HG03442 (cell line): ENCODE results near the gene ENTPD7.
"Not testable (repeated sequence)": the region's sequence is repeated elsewhere in the genome, so short reads cannot be mapped to it uniquely, and the experiment has no call there.

ENCODE experiments used
- ATAC-seq: cut with Tn5 transposase; IDR thresholded peaks from one replicate; pipeline ENCODE4 v1.9.1; 2021; ENCODE audit warnings: mild to moderate bottlenecking, moderate library complexity; ENCODE audit not compliant: unreplicated experiment

The ENTPD7 gene

DNA sequence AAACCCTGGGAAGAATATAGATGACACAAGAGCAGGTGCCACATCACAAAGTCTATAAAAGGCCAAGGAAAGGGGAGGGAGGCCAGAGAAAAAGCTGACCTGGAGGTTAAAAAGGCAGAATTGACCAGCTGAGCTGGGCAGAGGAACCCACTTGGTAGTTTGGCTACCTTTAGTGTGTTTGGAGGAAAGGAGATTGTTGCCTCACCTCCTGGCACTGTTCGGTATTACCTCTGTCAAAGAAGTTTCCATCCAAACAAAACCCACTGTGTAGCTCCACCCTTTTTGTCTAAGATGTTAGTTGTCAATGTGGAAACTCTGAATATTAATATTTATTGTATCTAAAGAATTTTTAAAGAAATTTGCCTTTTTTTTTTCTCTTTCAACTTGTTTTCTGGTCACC, 23.4 kb downstream of the ENTPD7 start:
- no peak for ATAC-seq

DNA sequence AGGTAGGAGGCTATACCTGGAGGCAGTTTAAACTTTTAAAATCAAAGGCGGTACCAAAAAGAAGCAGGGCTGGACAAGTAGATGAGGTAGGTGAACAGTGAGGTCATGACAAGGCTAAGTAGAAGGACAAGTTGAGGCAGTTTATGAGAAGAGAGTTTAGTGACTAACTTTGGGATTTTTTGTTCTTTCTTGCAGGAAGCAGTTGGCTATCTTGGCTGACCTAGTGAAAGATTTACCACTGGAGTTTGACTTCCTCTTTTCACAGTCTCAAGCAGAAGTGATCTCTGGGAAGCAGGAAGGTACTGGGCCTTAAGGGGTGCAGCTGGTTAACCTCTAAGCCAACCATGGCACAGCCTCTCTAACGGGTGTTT, 26.3 kb downstream of the ENTPD7 start:
- peak; percentile 81 for ATAC-seq

GRCh38 chr10:99689461-99689860, 30.2 kb downstream of the ENTPD7 start:
- no peak for ATAC-seq

DNA sequence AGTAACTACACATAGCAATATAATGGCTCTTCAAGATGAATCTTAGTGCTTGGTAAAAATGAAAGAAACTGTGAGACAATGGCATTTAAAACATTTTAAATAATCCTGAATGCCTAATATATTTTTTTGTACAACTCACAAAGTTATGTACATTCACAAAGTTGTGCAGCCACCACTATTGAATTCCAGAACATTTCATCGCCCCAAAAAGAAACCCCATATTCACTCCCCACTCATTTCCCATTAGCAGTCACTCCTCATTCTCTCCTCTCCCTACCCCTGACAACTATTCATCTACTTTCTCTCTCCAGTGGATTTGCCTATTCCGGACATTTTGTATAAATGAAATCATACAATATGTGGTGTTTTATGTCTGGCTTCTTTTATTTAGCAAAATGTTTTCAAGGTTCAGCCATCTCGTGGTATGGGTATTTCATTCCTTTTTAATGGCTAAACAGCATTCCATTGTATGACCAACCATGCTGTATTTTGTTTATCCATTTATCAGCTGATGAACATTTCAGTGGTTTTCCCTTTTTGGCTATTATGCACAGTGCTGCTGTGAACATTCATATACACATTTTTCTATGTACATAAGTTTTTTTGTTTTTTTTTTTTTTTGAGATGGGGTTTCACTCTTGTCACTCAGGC, 34.7 kb downstream of the ENTPD7 start:
- no peak for ATAC-seq

GRCh38 chr10:99695761-99696160, 36.5 kb downstream of the ENTPD7 start:
- ATAC-seq, result no peak

DNA sequence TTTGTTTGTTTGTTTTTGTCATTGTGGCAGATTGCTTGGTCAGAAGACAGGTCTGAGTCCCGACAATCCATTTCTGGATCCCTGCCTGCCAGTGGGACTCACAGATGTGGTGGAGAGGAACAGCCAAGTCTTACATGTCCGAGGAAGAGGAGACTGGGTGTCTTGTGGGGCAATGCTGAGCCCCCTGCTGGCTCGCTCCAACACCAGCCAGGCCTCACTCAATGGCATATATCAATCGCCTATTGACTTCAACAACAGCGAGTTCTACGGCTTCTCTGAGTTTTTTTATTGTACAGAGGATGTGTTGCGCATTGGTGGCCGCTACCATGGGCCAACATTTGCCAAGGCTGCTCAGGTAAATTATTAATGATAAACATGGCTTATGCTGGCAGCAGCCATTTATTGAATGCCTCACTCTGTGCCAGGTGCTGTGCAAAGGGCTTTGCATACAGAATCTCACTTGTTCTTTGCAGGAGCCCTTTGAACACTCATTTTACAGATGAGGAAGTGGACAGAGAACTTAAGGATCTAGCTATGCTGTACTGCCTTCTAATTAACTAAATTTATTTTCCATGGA, 39.3 kb downstream of the ENTPD7 start:
- ATAC-seq, result no peak

DNA sequence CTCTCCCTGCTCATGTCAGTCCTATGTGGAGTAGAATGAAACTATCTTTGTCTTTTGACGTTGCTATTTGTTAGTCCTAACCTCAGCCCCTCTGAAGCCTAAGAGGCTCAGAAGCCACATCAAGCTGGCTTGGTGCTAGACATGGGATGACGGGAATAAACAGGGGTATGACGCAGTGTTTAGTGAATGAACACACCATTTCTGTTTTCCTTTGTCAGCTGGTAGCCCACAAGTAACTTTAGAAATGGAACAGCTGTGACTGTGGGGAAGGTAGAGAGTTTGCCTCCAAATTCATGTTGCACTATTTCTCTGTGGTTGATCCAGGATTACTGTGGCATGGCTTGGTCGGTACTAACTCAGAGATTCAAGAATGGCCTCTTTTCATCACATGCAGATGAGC, 41.3 kb downstream of the ENTPD7 start:
- ATAC-seq, result no peak

GRCh38 chr10:99708428-99709012, 49.2 kb downstream of the ENTPD7 start:
- no peak for ATAC-seq

GRCh38 chr10:99709480-99710229, 50.3 kb downstream of the ENTPD7 start:
- ATAC-seq, result peak; percentile 93

DNA sequence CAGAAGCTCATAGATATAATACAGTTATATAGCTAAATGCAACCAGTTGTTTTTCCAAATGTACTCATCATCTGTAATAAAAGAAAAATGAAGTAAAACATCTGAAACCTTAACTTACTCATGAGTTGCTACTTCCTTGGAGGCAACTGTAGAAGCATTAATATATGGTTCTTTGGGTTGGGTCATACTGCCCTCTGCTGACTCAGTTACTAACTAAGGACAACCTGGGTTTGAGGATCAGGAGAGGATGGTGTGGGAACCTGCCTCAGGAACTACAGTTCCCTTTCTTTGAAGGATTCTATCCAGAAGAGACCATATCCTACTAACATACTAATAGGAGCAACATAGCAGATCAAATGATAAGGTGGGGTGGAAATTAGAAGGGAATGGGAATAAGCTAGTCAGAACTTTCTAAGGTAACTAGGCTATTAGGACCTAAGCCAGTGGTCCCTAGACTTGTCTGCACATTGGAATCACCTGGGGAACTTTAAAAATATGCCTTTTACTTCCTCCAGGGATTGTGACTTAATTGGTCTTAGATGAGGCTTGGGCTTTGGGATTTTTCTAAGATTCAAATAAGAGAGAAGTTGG, 51.9 kb downstream of the ENTPD7 start:
- ATAC-seq, result no peak

DNA sequence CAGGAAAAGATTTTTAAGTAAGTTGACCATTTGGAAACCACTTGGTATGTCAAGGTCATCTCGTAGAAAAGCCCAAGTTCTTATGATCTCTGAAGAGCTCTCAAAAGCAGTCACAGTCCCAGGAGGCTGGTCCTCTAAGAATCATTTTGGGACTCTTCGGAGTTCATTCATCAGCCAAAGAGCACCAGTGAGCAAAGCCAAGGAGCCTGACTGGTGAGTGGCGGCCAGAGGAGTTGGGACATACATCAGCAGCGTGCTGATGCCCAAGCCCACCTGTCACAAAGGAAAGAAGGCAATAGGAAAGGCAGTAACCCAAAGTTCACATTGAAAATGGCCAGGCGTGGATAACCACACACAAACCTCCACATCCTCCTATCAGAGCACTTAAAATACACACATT, 55.1 kb downstream of the ENTPD7 start:
- ATAC-seq, result no peak

- ATAC-seq, result no peak
These were observed 61.1 kb downstream of the ENTPD7 start for GRCh38 chr10:99720387-99720786.

DNA sequence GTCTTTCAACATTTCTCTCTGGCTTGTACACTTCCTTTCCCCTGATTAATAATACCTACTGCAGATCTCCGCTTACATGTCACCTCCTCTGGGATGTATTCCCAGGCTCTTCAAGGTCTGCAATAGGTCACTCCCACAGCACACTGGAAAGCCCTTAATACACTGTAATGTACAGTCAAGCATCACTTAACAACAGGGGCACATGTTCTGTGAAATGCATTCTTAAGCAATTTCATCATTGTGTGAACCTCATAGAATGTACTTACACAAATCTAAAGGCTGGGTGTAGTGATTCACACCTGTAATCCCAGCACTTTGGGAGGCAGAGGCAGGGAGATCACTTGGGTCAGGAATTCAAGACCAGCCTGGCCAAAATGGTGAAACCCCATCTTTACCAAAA, 70.7 kb downstream of the ENTPD7 start:
- no peak for ATAC-seq

- peak; percentile 36 for ATAC-seq
These were observed 72.2 kb downstream of the ENTPD7 start for GRCh38 chr10:99731306-99732032.

DNA sequence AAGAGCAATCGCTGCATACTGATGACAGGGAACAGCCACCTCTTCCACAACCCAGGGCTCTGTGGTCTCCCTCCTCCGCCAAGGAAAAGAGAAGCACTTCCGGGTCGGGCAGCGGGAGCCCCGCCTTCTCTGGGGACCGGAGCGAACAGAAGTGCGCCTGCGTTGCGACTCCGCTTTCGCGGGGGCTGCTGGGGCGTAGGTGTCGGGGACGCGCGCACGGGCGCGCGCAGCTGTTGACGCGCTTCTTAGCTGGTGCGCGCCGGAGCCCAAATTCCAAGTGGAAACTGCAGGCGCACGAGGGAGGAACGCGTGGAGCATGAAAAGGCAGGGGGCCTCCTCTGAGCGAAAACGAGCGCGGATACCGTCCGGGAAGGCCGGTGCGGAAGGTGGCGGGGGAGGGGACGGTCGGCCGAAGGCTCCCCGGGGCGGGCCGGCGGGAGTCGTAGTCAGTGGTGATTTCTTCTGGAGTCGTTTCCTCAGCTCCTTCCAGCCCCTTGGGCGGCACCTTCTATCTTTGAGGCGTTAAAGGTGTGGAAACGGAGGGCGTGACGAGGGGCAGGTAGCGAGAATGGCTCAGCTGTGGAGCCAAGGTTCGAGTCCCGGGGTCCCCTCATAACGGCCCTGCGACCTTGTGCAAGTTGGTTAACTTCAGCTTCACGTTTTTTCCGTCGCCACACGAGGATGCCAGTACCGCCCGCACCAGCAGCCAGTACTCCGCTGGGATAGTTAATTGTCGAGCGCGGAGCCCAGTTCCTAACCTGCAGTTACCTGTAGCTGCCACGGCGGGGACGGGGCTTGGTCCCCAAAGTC, 72.9 kb downstream of the ENTPD7 start, which contains the start of the genes COX15 and CUTC:
TSS of gene COX15 (minus strand) at position 95 of the 810 bp plus-strand sequence. CDS start at position 17, 78 bp downstream.
TSS of gene CUTC (plus strand) at position 202 of the 810 bp plus-strand sequence. CDS start at position 317, 115 bp downstream.
- peak; percentile 85 for ATAC-seq

GRCh38 chr10:99733366-99733765, 74.1 kb downstream of the ENTPD7 start:
- ATAC-seq, result no peak

- ATAC-seq, result not testable (repeated sequence)
These were observed 74.8 kb downstream of the ENTPD7 start for GRCh38 chr10:99734111-99734510.

DNA sequence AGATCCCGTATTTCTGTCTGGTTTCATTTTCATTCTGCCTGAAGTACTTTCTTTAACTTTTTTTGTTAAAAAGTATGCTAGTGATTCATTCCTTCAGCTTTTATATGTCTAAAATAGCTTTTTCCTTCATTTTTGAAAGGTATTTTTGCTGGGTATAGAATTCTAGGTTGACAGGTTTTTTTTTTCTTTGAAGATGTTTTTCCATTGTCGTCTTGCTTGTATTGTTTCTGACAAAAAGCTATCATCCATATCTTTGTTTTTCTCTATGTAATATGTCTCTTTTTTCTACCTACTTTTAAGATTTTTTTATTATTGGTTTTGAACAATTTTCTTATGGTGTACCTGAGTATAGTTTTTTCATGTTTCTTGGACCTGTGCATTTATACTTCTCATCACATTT, 81.0 kb downstream of the ENTPD7 start:
- ATAC-seq, result no peak

DNA sequence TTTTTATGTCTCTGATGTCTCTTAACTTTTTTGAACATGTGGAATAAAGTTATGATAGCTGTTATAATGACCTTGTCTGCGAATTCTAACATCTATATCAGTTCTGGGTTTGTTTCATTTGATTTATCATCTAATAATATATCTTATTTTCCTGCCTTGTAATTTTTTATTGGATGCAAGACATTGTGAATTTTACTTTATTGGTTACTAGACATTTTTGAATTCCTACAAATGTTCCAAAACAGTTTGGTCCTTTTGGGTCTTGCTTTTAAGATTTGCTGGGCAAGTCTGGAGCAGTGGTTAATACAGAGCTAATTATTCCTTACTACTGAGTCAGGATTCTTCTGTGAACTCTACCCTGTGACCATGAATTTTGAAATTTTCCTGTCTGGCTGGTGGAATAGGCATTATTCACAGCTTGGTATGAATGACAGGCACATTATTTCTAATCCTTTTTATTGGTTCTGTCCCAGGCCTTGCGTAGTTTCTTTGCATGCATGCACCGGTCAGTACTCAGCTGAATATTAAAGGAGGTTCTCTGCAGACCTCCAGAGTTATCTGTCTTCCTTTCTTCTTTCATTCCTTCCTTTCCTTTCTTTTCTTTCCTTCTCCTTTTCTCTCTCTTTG, 81.7 kb downstream of the ENTPD7 start:
- ATAC-seq, result no peak
